Stimulated activated CD8-positive, alpha-beta memory T cell treated with anti-CD3 and anti-CD28 coated beads, Interleukin-2, amount 100 ng/mL, for 1 hour (primary cell): ENCODE measurements around the gene HTT.

Experiments used
- DNase-seq, 2 donors: peaks; one replicate each; pipeline ENCODE4 v3.0.0-alpha.2; 2020; ENCODE audit warnings: low read depth in 2 of 2

Gene HTT

DNA sequence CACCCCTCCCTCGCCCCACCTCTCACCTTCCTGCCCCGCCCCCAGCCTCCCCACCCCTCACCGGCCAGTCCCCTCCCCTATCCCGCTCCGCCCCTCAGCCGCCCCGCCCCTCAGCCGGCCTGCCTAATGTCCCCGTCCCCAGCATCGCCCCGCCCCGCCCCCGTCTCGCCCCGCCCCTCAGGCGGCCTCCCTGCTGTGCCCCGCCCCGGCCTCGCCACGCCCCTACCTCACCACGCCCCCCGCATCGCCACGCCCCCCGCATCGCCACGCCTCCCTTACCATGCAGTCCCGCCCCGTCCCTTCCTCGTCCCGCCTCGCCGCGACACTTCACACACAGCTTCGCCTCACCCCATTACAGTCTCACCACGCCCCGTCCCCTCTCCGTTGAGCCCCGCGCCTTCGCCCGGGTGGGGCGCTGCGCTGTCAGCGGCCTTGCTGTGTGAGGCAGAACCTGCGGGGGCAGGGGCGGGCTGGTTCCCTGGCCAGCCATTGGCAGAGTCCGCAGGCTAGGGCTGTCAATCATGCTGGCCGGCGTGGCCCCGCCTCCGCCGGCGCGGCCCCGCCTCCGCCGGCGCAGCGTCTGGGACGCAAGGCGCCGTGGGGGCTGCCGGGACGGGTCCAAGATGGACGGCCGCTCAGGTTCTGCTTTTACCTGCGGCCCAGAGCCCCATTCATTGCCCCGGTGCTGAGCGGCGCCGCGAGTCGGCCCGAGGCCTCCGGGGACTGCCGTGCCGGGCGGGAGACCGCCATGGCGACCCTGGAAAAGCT lies at the start of gene HTT, which contains the start of gene HTT-AS:
Gene HTT, plus strand, starts transcription at position 604 of the 768 bp plus-strand sequence. Its CDS starts 145 bp downstream, at position 749.
Gene HTT-AS, minus strand, starts transcription at position 461 of the 768 bp plus-strand sequence.
- peak; percentile 94 to 97 for DNase-seq

DNA sequence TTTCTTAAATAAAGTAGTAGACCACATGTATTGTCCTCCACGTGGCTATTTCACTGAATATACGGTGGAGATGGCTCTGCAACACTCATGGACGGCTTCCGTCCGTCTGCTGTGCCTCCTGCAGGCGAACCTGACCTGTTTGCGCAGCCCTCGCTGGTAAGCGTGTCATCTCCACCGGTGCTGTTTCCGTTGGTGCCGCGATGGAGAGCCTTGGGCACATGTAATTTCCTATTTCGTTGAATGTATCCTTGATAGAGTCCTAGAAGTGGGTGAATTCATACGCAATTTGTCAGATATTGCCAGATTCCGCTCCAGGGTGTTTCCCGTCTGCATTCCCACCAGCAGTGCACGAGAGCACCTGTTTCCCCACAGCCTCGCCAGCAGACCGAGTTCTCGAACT lies 48.6 kb upstream of the HTT start:
- DNase-seq: no peak

DNA sequence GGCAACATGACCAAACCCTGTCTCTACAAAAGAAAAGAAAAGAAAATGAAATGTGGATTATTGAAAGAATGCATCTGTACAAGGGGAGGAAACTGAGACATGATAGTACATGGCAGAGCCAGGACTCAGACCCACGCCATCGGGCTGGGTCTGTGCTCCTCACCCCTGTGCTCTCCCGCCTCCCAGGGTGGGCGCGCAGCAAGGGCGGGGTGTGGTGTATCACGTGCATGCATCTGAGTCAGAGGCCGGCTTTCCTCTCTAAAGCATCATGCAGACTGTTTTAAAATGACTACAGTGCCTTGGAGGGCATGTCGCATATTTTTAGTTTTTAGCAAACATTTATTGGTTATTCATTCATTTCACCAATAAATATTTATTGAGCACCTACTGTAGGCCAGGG lies 47.9 kb upstream of the HTT start:
- DNase-seq: no peak

DNA sequence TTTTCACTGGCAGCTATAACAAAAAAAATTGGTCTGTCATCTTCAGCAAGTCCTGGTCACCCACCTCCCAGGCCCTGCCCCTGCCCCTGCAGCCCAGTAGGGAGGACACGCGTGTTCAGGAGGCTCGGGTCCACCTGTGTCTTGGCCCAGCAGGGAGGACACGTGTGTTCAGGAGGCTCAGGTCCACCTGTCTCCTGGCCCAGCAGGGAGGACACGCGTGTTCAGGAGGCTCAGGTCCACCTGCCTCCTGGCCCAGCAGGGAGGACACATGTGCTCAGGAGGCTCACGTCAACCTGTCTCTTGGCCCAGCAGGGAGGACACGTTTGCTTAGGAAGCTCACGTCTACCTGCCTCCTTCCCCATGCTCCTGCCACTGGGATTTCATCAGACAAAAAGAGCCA lies 45.0 kb upstream of the HTT start:
- no peak for DNase-seq

DNA sequence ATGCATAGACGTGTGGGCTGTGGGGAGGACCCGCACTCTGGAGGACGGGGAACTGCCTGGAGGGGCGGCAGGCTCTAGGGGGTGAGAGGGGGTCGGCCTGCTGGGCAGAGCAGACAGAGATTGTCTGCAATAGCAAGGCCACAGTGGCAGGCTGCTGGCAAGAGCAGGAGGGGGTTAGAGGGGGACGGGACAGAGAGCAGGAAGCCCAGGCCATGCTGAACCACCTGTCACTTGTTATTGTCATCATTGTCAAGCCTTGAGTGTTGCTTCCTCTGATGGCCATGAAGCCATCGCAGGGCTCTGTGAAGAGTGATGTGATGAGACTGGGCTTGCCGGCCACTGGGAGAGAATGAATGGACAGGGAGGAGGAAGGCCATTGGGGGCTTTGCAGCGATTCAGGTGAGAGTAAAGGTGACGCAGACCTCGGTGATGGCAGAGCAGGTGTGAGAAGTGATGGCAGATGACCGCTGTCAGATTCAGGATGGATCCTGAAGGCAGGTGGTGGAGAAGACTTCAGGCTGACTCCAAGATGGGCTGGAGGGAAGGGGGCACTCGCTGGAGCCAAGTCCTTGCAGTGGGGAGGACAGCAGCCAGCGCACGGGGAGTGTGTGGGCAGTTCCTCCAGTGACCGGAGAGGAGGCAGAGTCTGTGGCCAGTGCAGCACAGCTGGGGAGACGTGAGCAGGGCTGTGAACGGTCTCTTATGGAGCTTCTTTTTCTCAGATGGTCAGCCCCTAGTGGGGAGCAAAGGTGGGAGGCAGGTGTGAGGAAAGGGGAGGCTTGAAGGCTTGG lies 43.7 kb upstream of the HTT start:
- no peak for DNase-seq

DNA sequence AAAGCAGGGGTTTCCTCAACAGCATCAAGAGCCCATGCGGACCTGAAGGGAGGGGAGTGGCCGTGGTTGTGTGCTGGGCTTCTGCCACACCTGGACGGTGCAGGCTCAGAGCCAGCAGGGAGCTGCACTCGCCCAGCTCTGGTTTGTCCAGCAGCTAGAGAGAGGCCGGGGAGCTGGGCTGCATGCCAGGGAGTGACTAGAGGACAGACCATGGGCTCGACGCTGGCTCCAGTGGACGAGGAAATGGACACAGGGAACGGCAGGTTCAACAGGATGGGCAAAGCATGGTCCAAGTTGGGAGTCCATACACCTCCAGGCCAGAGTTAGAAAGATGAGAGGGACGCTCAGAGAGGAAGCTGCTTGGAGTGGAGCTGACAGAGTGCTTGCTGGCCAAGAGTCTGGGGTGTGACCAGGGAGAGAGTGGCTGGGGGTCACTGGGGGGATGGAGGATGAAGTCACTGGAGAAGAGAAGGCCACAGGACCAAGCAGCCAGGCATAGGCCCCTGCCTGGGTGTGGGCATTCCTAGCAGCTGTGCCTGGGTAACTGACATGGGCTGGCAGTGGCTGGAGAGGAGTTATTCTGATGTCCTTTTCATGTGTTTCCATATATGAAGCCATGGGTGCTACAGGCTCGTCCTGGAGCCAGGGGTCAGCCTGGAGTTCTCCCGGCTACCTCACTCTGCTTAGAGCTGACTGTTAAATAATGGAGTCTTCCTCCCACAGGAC lies 43.0 kb upstream of the HTT start:
- no peak for DNase-seq

DNA sequence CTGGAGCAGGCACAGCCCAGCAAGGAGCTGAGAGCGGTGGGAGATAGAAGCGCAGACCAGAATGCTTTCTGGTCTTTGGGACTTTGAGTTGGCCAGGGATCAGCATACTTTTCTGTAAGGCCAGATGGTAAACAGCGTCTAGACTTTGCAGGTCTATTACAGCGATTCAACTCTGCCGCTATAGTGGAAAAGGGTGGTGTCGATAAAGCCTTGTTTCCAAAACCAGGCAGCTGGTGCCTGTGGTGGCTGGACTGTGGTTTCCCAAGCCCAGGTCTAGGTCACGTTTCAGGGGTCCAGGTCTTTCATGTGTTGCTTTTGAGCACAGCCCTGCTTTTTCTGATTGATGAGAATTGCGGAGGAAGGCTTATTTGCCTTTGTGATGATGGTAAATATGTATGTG lies 40.2 kb upstream of the HTT start:
- DNase-seq: no peak

DNA sequence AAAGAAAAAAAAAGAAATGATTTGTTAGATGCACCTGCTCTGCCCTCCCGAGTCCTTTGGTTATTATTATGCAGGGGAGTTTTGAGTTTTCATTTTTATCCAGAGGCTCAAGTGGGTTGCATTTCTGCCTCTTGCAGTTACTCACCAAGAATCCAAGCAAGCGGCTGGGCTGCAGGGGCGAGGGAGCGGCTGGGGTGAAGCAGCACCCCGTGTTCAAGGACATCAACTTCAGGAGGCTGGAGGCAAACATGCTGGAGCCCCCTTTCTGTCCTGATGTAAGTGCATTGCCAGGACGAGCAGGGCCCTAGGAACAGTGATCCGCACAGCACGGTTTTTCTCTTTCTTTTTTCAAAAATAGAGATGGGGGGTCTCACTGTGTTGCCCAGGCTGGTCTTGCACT lies 39.2 kb upstream of the HTT start:
- no peak for DNase-seq

DNA sequence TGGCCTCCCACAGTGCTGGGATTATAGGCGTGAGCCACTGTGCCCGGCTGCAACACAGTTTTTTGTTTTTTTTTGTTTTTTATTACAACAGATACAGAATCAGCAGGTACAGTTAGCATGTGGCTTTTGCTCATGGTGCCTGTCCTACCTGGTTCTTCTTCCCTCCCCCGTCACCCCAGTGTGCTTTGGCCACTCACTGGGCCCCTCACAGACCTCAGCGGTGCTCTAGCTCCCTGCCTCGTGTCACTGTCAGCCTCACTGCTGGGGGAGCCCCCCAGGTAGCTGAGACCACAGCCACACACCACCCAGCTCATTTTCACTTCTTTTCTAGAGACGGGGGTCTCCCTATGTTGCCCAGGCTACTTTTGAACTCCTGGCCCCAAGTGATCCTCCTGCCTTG lies 38.8 kb upstream of the HTT start:
- DNase-seq: no peak

DNA sequence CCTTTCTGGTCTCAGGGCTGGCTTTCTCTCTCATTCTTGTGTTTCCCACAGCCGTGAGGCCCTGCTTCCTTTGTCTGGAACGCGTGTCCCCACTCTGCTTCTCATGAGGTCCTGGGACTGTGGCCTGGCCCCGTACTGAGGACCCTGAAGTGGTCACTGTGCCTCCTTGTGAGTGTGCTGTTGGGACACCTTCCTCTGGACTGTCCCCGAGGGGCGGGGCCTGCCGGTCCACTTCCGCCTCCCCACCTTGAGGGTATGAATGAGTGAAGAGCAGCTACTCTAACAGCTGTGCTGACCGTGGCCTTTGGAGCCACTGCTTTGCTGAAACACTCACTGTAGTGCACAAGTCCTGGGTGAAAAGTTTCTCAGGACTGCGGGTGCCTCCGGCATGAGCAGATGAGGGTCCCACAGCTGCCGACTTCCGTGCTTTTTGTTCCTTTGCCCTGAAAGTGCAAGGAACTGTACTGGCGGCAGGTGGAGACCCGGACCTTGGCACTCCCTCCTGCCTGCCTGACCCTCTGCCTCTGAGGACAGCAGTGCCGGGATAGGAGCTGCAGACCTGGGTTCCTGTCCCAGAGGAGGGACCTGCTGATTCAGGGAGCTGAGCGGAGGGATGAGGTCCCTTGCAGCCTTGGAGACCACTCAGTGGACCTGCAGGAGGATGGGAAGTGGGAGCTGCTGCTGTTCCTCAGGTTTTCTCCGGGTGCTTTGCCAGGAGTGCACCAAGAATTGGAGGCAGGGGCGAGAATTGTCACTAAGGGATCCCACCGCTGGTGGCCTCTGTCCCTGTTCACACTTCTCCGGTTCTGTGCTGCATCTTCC lies 38.1 kb upstream of the HTT start:
- DNase-seq: no peak

DNA sequence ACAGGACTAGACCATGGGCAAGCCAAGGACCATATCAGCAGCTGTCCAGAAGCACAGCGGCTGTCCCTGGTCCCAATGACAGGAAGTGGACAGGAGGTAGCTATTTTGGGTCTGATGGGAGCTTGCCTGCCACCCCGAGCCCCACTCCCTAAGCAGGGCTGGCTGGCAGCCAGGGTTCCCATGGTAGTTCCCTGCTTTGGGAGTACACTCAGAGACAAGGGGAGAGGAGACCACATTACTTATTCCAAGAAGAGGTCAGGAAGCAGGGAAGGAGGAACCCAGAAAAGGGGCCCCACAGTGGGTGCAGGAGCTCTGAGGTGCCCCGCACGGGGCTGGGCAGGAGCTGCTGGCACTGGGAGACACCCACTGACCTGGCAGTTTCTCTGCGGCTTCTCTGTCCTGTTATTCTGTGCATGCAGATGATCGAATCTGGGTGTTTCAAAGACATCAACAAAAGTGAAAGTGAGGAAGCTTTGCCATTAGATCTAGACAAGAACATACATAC lies 36.5 kb upstream of the HTT start:
- DNase-seq: no peak

DNA sequence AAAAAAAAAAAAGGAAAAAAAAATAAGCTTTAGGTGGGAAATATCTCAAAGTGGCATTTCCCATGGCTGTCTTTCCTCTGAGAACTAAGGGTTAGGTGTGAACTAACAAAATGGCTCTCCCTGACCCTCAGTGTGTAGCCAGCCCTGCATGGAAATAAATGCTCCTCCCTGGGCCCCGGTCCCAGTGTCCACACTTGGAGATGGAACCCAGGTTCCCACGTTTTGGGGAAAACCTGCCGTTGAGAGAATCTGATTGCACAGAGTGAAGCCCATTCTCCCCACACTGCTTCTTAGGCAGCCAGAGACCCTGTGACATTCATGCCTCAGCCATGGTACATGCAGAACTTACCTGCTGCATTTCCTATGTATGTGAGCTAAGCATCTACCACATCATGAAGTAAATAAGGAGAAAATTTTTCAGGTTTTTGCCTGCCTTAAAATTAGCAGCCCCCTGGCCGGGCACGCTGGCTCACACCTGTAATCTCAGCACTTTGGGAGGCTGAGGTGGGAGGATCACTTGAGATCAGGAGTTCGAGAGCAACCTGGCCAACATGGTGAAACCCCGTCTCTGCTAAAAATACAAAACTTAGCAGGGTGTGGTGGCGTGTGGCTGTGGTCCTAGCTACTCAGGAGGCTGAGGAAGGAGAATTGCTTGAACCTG lies 34.6 kb upstream of the HTT start:
- no peak for DNase-seq

DNA sequence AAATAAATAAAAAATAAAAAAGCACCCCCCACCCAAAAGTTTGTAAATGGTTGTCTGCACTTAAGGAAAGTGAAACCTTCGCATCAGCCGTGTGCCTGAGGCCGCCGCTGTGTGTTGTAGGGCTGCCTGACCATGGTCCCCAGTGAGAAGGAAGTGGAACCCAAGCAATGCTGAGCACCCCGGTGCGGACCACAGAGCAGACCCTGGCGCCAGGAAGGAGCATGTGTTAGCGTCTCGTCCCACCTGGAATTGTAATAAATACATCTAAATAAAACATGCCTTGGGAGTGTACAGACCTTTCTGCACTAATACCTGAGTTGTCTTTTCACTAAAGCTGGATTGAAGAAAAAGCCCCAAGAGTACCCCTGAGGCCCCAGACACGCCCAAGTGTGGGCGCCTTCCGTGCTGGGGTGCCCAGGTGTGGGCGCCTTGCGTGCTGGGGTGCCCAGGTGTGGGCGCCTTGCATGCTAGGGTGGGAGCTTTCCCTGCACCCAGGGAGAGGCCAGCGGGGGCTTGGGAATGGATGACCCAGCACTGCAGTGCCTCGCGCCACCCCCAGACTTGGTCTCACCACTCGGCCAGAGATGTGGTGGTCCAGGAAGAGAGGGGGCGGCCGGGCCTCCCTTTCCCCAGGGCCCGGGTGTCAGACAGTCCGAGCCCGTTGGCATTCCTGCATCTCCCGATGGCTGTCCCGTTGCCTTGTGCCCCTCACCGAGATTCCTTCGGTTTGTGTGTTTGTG lies 33.9 kb upstream of the HTT start:
- no peak for DNase-seq

DNA sequence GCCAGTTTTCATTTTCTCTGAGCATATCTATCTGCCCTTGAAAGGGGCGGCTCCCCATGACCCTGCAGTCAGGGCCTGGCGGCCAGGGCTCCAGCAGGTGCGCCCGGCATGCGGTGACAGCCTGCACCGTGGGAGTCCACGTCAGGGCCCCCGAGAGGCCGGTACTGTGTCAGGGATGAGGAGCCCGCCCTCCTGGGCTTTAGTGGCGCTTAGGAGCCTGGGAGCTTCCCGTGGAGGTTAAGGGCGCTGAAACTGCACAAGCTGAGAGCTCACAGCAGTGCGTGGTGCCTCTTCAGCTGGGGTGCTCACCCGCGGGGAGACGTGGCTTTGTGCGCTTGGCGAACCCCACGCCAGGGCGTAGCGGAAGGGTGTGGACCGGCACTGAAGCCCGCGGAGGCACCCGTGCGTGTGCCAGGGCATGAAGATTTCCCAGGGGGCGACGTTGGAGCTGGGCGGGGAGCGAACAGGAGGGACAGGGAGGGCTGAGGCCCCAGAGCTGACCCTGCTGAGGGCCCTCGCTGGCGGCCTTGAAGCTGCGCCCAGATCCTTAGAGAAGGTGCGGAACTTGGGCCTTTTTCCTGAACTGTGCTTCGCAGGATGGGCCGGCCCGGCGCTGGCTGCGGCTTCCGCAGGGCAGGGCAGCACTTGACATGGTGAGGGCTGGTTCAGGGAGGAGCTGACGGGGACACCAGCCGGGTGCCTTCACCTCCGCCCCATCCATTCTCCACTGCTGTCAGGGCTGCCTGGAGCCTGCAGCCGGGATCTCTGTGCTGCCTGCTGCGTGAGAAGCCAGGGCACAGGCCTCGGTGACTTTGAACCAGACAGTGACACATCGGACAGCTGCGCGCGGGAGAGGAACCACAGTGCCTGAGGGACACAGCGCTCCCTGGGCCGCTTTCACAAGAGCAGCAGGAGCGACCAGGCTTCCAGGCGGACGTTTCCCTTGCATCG lies 33.0 kb upstream of the HTT start:
- DNase-seq: no peak

DNA sequence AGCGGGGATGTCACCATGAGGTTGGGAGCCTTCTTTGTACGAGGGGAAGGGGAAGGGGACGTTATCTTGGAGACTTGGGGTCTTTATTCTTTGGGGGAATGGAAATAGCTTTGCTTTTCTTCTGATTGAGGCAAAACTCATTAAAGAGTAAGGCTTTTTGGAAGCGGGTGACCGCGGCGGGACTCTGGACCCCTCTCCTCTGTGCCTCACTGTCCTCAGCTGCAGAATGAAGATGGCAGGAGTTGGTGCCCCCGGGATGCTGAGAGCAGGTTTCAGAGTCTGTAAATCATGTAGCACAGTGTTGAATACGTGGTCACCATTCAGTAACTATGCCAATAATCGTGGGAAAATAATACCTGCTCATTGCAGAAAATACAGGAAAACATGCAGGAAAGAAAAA lies 32.3 kb upstream of the HTT start:
- no peak for DNase-seq

DNA sequence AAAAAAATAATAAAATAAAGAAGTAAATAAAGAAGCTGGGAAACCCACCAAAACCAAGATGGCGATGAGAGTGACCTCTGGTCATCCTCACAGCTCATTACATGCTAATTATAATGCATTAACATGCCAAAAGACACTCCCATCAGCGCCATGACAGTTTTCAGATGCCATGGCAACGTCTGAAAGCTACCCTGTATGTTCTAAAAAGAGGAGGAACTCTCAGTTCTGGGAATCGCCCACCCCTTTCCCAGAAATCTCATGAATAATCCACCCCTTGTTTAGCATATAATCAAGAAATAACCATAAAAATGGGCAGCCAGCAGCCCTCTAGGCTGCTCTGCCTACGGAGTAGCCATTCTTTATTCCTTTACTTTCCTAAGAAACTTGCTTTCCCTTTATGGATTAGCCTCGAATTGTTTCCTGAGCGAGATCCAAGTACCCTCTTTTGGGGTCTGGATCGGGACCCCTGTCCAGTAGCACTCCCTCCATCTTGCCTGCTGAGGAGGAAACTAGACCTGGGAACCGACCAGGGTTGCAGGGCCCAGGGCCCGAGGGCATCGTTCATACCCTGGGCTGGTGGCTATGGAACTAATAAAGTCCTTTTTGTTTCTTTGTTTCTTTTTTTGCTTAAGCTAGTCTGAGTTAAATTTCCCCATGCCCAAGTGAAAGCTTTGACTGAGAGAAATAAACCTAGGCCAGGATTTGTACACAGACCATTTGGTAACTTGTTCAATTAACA lies 31.0 kb upstream of the HTT start:
- no peak for DNase-seq

DNA sequence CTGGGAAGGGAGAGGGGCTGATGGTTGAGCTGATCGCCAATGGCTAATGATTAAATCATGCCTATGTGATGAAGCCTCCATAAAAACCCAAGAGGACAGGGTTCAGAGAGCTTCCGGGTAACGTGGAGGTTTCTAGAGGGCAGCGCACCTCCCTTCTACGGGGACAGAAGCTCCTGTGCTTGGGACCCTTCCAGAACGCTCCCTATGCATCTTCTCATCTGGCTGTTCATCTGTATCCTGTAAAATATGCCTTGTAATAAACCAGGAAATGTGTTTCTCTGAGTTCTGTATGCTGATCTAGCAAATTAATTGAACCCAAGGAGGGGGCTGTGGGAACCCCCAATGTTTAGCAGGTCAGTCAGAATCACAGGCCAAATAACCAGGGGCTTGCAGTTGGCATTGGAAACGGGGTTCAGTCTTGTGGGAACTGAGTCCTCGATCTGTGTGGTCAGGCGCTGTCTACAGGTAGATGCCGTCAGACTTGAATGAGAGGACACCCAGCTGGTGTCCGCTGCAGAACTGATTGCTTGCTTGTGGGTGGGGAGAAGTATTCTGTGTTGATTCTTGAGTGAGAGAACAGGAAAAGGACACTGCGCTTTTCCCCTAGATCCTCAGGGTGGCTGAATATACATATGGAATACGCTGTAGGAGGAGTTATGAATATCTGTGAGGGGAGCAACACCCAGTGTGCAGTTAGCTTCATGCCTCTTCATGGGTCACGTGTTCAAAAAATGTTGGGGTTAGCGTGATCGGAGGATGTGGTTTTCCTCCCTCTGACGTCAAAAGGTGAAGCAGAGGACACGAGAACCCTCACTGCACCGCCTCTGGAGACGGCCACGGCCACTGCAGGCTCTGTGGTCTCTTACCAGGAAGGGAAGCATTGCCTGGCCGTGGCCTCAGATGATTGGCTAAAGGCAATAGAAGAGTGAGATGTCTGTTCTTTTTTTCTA lies 29.3 kb upstream of the HTT start:
- peak; percentile 51 to 58 for DNase-seq
